ENCODE data around the gene PRDM16.
"Not testable (repeated sequence)": the region's sequence is repeated elsewhere in the genome, so short reads cannot be mapped to it uniquely, and the experiment has no call there.

PRDM16 gene

DNA sequence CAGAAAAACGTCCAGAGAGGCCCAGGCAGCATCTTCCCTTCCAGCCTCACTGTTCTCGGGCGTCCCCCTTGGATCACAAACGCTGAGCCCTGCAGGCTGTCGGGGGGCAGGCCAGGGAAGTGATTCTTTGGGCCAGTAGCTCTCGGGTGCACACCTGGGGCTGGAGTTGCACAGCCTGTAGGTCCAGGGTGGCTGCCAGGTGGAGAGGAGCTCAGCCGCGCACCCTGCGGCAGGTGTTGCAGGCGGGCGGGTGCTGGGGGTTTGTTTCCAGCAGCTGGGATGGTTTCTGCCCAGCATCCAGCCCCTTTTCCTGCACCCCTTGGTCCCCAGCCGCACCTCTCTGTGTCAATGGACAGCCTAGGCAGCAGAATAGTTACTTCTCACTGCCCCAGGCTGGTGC lies 15.7 kb downstream of the PRDM16 start:
- no peak for DNase-seq

DNA sequence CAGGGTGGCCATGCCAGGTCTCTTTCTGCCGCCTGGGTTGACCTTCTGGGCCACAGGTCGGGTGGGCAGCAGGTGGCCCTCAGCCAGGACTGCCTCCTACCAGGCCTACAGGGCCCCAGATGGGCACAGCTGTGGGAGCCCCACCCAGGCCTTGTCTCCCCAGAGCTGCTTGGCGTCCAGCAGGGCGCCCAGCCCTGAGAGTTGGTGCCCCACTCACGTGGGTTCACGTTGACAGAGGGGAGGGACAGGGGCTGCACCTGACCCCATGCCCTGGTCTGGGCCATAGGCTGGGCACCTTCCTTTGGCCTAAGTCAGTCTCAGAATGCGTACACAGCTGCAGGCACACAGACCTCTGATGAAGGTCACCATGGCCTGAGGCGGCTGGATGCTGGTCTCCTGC lies 16.7 kb downstream of the PRDM16 start:
- DNase-seq, result no peak

DNA sequence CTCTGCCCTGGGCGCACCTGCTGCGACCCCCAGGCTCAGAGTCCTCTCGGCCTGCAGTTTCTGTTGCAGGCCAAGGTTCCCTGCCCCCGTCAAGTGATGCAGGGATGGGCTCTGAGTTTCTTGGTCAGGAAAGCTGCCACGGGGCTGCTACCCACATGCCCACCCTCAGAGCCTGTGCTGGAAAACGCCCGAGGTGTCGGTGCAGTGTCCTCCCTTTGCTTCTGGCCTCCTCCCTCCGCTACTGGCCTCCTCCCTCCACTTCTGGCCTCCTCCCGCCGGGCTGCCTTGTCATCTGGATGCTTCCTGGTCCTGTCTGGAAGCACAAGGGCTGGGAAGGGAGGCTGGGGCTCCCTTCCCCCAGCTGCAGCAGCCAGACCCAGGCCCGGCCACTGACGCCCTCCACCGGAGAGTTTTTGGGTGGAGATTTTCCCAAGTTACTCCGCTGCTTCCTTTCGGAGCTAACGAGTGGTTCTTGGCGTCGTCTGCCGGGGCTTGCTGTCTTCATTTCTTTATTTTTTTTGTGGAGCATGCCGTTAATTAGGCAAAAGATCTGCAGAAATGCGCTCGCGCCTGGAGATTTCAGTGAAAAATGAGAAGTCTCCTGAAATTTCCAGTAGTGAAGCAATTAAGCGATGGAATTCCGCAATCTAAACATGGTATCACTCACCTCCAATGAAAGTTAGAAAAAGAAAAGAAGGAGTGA lies 17.4 kb downstream of the PRDM16 start:
- DNase-seq, result no peak

DNA sequence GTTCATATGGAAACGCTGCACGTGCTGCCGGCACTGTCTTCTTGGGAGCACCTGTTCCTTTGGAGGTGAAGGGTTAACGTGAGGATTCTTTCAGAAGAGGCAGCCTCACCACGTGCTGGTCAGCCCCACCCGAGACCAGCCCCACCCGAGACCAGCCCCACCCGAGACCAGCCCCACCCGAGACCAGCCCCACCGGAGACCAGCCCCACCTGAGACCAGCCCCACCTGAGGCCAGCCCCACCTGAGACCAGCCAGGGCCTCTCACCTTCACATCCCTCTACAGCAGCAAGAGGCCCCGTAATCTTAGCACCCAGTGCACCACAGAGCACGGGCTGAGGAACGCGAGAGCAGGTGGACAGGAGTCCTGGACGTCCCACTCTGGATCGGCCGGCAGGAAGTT lies 18.0 kb downstream of the PRDM16 start:
- DNase-seq, result no peak

DNA sequence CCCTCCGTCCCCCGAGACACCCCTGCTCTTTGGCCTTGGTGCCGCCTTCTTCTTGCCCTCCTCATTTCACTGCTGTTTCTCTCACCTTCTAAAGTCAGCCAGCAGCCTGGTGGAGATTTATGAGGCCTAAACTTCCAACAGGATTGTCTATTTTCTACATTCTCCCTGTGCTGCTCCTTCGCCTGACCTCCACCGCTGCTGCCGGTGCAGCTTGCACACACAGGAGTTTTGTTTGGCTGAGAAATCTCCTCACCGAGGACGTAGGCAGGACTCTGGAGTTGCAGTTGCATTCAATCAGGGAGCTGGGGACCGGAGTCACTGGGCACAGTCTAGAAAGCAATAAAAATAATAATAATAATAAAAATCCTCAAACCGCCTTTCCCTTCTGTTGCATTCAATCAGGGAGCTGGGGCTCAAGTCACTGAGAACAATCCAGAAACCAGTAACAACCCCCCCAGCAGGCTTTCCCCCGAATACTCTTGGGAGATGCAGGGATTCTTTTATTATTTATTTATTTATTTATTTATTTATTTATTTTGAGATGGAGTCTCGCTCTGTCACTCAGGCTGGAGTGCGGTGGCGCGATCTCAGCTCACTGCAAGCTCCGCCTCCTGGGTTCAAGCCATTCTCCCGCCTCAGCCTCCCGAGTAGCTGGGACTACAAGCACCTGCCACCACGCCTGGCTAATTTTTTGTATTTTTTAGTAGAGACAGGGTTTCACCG lies 19.1 kb downstream of the PRDM16 start:
- not testable (repeated sequence) for DNase-seq

DNA sequence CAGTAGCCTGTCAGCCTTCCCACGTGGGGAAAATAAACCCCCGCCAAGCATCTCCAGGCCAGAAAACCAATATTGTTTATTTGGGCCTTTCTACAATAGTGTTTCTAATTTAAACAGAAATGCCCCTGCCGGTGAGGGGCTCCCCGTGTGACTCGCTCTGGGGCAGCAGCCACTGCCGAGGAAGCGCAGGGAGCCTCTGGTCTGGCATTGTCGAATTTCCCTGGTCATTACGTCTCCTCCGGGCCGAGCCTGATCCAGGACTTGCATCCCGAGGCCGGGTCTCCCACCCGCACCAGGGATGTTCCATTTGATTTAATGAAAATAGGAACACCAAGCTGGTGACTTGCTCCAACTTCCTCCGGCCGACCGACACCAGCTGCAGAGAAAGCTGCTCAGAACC lies 20.5 kb downstream of the PRDM16 start:
- DNase-seq, result no peak

DNA sequence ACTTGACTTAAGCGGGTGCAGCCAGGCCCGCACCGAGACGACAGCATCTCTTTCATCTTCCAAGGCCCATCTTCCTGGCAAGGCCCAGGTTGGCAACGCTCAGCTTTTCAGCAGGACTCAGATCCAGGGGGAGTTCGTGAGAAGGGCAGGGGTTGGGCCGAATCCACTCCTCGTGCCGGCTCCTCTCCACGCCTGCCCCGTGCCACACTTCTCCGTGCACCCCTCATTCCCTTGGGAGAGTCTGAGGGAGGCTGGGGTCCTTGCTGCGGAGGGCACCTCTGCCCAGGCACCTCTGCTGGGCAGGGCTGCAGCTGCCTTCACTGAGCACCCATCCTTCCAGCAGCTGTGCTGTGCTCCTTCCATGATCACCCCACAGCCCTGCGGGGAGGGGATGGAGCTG lies 22.3 kb downstream of the PRDM16 start:
- DNase-seq, result no peak

DNA sequence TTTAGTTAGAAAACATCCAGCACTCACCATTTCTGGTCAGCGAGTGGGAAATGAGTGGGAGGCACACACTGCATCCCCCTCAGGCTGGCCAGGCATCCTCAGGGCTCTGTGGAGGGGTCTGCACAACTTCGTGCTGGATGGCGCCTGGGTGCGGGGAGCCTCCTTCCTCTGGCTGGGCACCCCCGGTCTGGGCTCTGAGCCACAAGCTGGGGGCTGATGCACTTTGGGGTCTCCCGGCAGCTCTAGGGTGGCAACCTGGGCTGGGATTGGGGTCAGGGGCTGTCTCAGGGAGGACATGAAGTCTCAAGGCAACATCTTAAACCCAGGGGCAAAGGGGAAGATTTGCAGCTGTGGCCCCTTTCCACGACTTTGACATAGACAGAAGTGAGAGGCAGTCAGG lies 23.5 kb downstream of the PRDM16 start:
- DNase-seq, result no peak

DNA sequence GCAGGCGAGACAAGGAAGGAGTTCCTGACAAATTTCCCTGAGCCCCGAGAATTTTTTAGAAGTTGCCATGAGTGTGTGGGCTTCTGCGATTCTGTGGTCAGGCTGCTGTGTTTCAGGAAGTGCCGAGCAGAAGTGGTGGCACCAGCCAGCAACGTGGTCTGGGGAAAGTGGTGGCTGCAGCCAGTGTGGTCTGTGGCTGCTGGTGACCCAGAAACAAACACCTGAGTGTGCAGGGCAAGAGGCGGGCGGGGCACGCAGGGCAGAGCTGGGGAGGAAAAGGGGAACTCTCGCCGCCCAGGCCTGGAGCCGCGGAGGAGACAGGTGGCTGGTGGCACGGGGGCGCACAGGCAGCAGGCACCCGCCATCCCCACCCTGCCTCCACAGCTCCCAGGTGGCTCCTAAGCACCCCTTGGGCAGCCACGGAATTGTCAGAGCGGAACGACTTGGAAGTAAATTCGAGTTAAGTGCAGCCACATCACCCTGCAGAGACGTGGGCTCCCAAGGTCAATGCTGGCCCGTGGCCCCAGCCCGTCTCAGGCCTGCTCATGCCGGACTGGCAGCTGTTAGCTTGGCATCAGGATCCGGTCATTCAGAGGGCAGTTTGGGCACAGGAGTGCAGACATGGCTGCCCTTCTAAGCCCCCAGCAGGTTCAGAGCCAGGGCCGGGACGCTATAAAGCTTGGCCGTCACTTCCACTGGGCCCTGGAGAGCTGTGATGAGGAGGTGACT lies 25.1 kb downstream of the PRDM16 start:
- DNase-seq, result no peak

DNA sequence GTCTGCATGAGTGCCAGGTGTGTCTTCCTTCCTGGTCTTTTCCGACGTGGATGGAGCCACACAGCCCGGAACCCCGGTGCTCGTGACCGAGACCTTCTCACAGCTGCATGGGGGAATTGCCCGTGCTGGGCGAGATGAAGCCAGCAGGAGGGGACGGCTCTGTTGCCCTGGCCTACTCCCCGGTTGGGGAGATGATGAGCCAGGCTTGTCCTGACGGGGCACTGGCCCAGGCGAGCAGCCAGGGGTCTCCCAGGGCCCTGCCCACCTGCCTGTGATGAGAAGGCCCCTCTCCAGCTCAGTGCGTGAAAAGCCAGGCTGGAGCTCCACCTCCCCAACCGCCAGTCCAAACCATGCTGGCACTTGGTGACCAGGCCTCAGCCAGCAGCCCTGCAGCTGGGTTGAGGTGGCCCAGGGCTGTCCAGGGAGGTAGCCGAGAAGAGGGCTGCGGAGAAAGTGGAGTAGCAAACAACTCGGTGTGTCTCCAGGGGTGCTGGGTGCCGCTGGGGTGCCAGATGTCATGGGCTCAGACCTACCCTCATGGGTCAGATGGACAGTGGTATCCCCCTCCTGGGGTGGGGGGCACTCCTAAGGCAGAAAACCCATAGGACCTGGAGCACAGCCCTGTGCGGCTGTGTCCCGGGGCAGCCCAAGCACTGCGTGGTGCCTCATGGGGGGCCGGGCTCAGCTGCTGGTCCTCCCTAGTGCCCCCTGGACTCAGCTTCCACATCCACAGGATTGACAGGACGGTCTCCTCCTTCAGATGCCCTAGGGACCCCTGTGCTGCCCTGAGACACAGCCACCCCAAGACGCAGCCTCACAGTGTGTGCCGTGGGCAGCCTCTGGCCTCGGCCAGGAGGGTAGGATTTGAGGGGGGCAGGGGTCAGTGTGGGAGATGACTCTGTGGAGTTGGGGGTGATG lies 26.1 kb downstream of the PRDM16 start:
- no peak for DNase-seq

DNA sequence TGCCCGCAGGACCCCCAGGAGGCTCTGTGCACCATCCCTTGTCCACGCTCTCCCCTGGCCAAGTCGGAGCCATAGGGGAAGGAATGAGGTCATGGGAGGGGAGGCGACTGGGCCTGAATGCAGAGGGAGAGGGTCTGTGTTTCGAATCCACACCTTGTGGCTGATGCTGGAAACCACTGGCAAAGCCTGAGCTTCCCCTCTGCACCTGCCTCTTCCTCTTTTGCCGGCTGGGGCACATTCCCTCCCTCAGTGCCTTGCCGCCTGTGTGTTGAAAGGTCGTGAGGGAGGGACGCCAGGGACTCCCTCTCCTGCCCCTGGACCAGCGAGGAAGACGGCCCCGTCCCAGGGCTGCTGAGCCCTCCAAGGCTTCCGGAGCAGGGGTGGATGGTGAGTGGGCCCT lies 27.3 kb downstream of the PRDM16 start:
- DNase-seq, result no peak

DNA sequence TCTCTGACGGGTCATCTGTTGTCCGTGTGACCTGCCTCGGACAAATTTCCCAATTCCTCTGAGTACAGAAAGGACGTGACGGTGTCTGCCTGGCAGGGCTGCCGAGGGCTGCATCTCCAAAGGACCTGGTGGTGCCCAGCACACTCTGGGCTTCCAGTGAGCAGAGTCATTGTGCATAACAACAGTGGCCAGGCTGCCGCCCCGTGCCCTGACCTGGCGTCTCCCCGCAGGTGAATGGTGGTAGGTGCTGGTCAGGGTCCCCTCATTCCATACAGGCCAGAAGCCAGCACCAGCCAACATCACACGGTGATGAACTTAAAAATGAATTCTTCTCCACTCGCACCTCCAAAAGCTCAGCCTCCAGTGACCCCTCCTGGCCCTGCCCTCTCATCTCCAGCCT lies 28.2 kb downstream of the PRDM16 start:
- no peak for DNase-seq

DNA sequence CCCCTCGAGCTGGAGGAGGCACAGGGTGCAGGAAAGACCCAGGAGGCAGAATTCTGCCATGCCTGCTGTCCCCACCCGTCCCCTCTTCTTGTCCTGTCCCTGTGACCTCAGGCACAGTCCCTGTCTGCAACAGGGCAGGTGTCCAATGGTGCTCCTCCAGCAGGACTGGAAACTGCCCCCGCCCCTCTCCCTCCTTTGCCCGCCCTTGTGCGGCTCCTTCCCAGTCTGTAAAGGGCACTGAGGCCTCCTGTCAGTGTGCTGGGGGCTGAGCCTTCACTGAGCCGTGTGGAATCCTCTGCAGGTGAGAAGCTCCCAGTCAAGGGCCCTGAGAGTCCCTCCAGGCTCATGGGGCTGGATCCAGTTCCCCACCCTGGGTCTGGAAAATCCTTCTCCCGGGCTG lies 28.9 kb downstream of the PRDM16 start:
- DNase-seq, result no peak

DNA sequence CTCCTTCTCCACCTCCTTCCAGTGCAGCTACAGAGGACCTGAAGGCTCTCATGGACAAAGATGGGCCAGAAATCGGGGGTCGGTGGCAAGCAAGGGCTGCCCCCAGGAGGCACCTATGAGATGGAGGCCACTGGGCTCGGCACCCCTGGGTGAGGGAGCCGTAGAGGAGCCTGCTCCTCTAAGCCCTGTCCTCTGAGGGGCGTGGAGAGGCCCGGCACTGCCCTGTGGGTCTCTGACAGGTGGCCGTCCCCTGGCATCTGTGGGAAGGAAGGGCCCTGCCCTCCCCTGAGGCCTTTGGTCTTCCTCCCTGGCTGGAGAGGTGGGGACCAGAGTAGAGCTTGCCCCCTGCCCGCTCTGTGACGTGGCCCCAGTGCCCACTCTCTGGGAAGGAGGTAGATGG lies 30.9 kb downstream of the PRDM16 start:
- DNase-seq, result no peak

DNA sequence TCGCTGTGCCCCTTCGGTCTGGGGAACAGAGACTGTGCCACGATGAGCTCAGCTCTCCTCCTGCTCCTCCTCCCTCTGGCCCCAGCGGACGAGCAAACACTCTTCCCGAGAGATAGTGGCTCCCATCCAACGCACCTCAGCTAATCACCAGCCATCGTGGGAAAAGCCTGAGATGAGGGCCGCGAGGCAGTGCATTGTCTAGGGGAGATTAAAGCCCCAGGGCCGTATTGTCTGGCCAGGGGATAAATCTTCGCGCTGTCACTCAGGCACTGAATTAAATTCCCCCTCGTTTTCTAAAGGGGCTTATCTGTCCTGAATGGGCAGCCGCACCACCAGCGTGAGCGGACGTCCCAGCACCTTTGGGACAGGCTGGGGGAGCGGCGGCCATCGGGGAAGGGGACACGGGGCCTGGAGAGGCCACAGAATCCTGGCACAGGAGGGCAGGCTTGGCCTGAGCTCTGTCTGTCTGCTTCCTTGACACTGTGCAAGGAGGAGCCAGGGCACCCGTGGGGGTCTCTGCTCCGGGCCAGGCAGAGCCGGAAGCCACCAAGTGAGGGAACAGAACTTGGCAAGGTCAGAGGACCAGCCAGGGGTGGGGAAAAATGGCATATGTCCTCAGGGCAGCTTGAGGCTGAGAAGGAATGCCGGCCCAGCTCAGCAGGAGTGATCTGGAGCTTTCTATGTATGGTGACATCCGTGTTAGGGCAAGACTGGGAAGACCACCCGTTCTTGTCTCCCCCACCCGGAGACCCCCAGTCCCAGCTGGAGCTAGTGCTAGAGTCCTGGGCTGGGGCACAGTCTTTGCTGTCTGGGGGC lies 32.3 kb downstream of the PRDM16 start:
- DNase-seq, result no peak

DNA sequence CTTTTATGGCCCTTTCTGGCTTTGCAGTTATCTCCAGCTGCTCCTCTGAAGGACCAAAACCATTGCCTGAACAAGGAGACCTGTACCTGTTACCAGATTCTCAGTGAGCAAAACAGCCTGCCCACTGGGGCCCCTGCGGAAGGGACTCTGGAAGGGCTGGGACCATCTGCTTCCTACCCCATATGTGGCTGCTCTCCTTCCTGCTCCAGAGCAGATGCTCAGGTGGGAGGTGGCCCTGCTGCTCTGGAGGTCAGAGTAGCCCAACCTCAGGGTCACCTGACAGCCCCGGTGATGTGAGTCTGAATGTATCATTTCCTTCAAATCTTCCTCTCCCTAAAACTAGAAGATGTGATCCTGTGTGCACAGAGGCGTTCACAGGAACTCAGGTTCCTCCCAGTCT lies 33.6 kb downstream of the PRDM16 start:
- DNase-seq, result no peak

DNA sequence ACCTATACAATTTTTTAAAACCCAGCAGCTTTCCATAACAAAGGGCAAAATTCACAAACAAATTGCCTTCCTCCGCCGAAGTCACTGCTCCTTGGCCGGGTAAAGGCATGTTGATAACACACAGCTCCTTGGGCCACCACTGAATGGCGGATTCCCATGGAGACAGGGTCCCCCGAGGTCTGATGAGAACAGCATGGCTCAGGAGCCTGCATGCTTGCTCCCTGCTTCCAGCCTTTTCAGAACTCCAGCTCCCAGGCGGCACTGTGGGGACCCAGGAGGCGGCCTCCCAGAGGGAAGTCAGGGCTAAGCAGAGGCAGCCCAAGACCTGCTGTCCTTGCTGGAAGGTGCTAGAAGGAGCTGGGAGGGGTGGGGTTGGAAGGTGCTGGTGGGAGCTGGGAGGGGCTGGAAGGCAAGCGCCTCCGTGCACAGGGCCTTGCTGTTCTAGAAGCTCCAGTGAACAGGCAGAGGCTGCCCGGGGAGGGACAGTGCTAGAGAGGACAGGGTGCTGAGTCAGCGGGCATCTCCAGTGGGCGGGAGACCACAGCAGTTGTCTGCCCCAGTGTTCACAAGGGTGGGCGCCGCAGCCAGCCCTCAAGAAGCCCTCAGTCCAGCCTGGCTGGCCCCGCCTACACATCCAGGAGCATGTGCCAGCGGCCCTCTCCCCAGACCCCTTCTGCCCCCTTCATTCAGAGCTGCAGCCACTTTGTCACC lies 35.1 kb downstream of the PRDM16 start:
- no peak for DNase-seq

DNA sequence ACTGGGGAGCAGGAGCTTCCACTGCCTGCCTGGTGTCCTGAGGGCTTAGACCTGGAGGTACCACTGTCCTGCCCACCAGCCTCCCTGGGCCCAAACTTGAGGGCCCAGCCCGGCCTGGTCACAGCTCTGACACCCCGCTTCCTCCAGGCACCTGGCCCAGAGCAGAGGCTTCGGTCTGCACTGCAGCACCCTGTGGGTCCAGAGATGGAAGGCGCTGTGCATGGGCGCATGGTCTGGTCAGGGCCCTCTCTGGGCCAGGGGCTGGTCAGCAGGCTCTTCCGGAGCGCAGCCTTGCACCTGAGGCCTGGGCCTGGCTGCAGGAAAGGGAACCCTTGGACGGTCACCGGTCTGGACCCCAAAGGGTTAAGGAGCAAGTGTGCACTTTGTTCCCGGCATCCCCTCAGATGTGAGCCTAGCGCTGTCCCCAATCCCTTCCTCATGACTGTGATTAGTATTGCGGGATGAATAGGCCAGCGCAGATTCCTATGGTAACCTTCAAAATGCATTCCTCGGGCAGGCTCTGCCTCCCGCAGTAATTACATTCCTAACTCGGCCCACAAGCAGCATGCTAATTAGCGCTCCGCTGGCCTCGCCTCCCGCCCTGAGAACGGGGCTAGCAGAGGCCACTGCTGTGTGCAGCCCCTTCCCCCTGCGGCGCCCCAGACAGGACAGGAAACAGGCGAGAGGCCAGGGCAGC lies 36.3 kb downstream of the PRDM16 start:
- no peak for DNase-seq

DNA sequence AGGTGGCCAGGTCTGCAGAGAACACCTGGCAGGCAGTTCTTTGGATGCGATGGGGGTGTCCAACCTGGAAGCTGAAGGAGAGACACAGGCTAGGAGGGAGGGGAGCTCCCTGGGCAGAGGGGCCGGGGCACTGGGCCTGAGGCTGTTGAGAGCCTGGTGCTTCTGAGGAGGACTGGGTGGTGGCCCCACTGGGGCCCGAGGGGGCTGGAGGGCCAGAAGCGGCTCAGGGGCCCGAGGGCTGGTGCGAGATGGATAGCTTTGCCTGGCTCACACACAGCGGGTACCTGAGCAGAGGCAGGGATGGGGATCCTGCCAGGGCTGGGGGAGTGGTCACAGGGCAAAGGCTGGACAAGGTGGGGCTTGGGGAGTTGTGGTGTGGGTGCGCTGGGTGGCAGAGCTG lies 37.2 kb downstream of the PRDM16 start:
- DNase-seq, result no peak

DNA sequence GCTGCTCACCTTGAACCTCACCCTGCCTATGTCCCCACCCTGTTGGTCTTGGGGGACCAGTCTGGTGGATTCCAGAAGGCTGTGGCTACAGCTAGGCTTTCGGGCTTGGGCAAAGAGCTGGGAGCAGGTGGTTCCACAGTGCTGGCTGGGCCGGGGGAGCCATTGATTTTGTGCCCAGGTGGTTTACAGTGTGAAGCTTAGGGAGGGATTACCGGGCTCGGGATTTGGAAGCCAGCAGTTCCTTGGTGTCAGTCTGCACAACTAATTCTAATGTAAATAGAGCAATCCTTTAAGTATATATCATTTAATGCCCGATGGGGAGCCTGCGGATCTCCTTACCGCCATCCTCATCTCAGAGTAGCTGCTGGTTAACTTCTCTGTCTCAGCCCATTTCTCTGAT lies 38.2 kb downstream of the PRDM16 start:
- no peak for DNase-seq

DNA sequence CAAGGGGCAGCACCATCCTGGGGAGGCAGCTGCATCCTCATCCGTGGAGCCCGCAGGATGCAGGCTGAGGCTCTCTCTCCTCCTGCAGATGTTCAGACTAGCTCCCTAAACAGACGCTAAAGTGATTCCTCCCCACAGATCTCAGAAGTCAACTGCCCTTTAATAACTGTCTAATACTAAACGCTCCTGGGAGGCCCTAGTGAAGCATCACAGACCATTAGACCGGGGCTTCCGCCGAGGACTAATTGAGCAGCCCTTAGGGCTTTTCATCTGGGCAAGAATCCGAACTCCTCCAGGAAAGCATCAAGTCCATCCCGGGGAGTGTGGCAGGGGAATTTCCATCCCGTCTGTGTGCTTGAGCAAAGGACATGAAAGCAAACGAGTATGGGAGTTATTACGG lies 40.4 kb downstream of the PRDM16 start:
- no peak for DNase-seq
